B cell (primary cell): Measurements from ENCODE around the gene PSAT1.

Experiments
- CTCF ChIP-seq: fragments of 200-600 bp; IDR thresholded peaks from one replicate; pipeline ENCODE4 v1.8.0; 2022; ENCODE audit warnings: antibody characterized with exemption, mild to moderate bottlenecking
- EZH2 ChIP-seq: IDR thresholded peaks from 2 replicates; pipeline ENCODE4 v1.6.1; 2012; ENCODE audit warnings: borderline replicate concordance, low read depth, mild to moderate bottlenecking, moderate library complexity, low read length; ENCODE audit not compliant: insufficient read depth, poor library complexity, severe bottlenecking

- TF ChIP-seq CTCF = no peak
- no peak for TF ChIP-seq EZH2
These were observed 66.3 kb downstream of the PSAT1 start for GRCh38 chr9:78363221-78363620.
